Measurements from ENCODE around the gene GALNT10.

DNA sequence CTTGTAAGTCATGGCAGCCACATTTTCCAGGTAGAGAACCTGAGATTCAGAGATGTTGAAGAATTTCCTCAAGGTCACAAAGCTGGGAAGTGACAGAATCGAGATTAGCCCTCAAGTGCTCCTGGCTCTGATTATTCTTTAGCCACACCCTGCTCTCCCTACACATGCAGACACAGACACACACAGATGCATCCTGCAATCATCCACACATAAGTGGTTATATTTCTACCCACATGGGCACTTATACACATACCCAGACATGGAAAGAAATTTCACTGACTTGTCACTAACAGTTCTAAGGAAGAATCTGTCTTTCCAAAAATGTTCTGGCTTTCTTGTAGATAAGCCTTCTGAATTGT lies 32.2 kb upstream of the GALNT10 start:
- TF ChIP-seq ZNF274 (IDR thresholded peaks at IDR 0.05; ENCODE audit: low read depth, low read length) (no peak), YY1 (IDR thresholded peaks at IDR 0.05; ENCODE audit: insufficient read depth, insufficient read length) (no peak)

Measured in NT2/D1 (cell line).